Choroid plexus epithelial cell (primary cell): ENCODE measurements around the gene RASA4.
"Not testable (repeated sequence)": the region's sequence is repeated elsewhere in the genome, so short reads cannot be mapped to it uniquely, and the experiment has no call there.

Experiments used
- DNase-seq: peaks from one replicate; pipeline ENCODE4 v3.0.0-alpha.2; 2010; ENCODE audit warnings: low read depth
- H3K4me3 ChIP-seq: 2 replicates; pipeline ENCODE4 v1.5.1; 2011; ENCODE audit warnings: low read depth, mild to moderate bottlenecking, control low read depth, low read length, moderate library complexity

RASA4 gene

GRCh38 chr7:102610441-102610840, 6.1 kb downstream of the RASA4 start:
- DNase-seq: not testable (repeated sequence)

GRCh38 chr7:102609734-102610133, 6.8 kb downstream of the RASA4 start:
- DNase-seq, H3K4me3 ChIP-seq: not testable (repeated sequence)

More at GRCh38 chr7:102610441-102610840, 6.1 kb downstream of the RASA4 start:
- not testable (repeated sequence) for H3K4me3 ChIP-seq

- not testable (repeated sequence) for H3K4me3 ChIP-seq, DNase-seq
Observed at GRCh38 chr7:102606848-102607247, 9.7 kb downstream of the RASA4 start.

DNA sequence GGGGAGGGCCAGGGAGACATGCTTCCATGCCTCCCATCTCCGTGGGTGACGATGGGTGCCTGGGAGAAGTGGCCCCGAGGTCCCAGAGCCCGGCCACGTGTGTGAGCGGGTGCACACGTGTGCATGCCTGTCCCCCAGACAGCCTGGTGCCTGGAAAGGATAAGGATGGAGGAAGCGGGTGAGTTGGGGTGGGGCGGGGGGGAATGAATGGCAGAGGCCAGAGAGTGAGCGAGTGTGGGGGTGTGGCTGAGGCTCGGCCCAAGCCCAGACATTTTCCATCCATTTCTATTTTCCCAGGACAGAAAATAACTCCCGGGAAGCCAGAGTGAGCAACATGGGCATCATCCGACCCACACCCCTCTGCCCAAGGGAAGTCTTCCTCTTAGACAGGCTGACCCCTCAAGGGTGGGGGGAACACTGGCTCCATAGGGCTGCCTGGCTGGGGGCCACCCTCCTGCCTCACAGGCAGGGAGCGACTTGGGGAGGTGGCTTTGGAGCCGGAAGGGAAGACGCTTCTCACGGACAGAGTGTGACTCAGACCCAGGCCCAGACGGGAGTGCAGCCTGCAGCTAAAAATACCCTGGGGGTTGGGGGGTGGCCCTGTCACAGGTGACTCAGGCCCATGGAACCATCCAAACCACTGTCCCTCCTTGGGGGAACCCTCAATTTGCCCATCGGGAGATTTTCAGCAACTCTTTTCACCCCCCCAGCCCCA, 12.0 kb downstream of the RASA4 start:
- DNase-seq, H3K4me3 ChIP-seq: not testable (repeated sequence)

DNA sequence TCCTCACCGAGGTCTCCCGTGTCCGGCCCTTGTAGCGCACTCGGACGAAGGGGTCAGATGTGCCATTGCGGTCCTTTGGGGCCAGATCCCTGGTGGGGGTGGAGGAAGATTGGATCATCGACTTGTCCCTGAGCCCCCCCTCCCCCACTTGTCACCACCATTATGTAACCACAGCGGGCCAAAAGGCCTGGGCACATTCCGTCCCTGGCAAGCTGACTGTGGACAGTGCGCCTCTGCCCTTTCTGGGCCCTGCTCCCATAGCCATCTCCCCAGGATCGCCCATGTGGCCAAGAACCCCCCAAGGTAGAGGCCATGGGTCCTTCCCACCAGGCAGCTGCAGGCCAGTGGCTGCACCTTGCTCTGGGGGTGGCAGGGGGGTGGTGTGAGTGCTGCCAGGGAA, 14.2 kb downstream of the RASA4 start:
- not testable (repeated sequence) for H3K4me3 ChIP-seq, DNase-seq

GRCh38 chr7:102599699-102600098, 16.9 kb downstream of the RASA4 start:
- H3K4me3 ChIP-seq, DNase-seq: not testable (repeated sequence)

- H3K4me3 ChIP-seq, DNase-seq: not testable (repeated sequence)
Observed at GRCh38 chr7:102596036-102596435, 20.5 kb downstream of the RASA4 start.

DNA sequence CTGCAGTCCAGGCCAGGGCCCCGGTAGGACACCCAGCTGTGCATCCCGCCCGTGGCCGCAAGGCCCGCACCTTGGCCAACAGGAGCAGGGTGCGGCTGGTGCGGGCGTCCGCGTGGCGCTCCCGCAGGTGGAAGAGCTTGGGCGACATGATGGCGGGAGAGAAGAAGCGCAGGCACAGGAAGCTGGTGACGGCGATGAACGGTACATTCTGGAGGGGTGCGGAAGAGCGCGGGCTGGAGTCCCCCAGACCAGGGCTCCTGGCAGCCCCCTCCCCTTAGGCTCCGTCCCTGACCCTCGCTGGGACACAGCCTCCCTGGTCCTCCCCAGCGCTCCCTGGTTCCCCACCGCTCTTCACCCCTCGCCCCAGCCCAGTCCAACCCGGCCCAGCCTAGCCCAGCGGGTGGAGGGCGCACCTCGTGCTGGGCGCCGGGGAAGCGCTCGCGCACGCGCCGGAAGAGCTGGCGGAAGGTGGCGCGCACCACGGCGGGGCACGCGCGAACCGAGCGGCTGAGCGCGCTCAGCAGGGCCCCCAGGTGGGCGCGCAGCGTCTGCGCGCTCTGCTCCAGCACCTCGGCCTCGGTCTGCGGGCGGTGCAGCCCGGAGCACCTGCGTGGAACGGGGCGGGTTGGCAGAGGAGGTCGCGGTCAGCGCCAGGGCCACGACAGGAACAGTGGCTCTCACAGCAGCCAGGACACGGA, 22.8 kb downstream of the RASA4 start:
- not testable (repeated sequence) for H3K4me3 ChIP-seq, DNase-seq

DNA sequence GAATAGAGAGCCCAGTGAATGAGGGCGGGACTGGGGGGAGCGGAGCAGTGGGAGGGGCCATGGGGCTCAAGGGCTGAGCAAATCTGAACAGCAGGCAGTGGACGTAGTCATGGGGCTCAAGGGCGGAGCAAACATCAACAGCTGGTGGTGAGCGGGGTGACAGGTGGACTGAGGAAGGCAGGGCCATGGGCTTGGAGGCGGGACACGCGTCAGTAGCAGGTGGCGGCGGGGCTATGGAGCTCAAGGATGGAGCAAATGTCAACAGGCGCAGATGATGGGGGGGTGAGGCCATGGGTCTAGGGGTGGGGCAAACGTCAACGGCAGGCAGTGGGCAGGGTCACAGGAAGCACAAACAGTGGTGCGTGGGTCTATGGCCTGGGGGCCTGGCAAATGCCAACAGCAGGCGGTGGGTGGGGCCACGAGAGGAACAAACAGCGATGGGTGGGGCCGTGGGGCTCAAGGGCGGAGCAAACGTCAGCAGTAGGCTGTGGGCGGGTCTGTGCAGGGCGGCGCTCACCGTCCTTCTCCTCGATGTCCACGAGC, 24.0 kb downstream of the RASA4 start:
- not testable (repeated sequence) for DNase-seq, H3K4me3 ChIP-seq

DNA sequence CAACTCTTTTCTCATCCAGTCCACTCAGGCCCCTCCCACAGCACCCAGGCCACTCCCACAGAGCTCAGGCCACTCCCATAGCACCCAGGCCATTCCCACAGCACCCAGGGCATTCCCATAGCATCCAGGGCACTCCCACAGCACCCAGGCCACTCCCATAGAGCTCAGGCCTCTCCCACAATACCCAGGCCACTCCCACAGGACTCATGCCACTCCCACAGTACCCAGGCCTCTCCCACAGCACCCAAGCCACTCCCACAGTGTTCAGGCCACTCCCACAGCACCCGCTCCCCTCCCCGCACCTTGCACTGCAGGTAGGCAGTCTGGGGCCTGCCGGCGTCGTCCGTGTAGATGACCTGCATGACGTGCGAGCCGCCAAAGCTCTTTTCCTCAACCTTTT, 26.7 kb downstream of the RASA4 start:
- DNase-seq, H3K4me3 ChIP-seq: not testable (repeated sequence)

- not testable (repeated sequence) for DNase-seq, H3K4me3 ChIP-seq
Observed at GRCh38 chr7:102583495-102583894, 33.1 kb downstream of the RASA4 start.

DNA sequence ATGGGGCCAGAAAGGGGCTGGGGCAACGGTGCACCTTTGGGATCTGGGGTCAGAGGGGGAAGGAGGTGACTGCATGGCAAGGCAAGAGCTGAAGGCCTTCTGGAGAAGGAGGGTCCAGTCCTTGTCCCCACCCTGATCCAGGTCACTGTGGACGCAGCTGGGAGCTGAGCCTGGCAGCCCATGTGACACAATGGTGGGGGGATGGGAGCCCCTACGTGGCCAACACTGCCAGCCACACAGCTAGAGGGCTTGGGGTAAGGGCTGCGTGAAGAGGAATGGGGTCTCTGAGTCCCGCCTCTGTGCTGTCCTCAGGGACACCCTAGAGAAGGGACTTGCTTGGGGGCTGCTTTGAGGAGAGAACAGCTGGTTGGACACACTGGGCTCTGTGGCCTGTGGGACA, 34.8 kb downstream of the RASA4 start:
- not testable (repeated sequence) for DNase-seq, H3K4me3 ChIP-seq

GRCh38 chr7:102578486-102578885, 38.1 kb downstream of the RASA4 start:
- not testable (repeated sequence) for DNase-seq

DNA sequence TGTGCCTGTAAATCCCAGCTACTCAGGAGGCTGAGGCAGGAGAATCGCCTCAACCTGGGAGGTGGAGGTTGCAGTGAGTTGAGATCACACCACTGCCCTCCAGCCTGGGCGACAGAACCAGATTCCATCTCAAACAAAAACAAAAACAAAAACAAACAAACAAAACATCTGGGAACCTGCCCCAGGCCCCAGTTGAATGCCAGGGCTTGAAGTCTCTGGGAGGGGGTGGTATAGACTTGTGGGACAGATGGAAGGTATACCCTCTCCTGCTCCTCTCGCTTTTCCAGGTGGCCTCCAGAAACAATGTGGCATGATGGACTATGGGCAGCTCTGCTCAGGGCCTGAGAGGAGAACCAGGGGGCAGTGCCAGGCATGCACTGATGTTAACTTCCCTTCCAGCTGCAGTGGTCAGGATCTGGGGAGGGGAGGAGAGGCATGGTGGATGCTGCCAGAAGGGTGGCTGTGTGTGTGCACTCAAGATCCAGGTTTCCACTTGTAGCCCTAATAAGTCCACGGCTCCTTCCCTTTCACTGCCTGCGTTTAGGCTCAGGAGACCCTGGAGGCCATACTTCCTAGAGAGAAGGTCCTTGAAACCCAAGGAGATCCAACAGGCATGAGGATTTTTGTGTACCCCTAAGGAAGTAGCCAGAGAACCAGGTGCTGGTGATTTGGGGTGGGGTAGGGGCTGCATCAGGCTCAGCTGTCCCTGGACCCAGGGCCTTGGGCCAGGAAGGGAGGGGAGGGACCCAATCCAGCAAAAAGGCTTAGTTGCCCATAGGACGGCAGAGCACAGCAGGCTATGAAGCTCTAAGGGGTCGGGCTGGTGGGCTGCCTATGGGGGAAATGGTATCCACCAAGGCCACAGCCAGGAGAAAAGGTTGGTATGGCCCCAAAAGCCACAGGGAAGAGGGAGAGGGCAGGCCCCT, 39.0 kb downstream of the RASA4 start:
- not testable (repeated sequence) for DNase-seq

More at GRCh38 chr7:102578486-102578885, 38.1 kb downstream of the RASA4 start:
- H3K4me3 ChIP-seq: not testable (repeated sequence)

DNA sequence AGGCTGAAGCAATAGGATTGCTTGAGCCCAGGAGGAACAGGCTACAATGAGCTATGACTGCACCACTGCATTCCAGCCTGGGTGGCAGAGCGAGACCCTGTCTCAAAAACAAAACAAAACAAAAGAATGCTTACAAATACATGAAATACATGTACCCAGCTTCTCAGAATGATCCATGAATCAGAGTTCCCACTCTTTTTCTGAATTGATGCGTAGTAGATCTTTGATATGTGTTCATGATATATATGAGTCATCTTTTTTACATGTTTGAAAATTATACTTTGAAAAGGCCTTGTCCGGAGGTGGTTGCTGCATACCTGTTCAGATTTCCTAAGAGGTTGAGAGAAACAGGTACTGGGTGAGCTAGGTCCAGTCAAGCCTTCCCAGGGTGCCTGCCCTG, 40.2 kb downstream of the RASA4 start:
- not testable (repeated sequence) for DNase-seq, H3K4me3 ChIP-seq

More for the DNA sequence above, 39.0 kb downstream of the RASA4 start:
- not testable (repeated sequence) for H3K4me3 ChIP-seq

DNA sequence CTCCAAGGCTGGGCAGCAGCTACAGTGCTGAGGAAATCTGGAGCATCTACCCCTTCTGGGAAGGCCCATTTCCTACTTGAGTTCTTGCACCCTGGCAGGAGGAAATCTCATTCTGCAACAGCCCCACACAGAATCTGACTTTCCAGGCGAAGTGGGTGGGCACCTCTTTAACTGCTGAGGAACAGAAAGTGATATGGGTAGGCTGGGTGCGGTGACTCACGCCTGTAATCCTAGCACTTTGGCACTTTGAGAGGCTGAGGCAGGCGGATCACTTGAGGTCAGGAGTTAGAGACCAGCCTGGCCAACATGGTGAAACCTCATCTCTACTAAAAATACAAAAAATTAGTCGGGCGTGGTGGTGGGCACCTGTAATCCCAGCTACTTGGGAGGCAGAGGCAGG, 41.9 kb downstream of the RASA4 start:
- DNase-seq, H3K4me3 ChIP-seq: not testable (repeated sequence)
